Calu3 (cell line): ENCODE measurements around the gene SYNE2. TPM values are rescaled to one million over a fixed set of nuclear protein-coding genes. Genes with fewer than 3 reads are reported as not detected.
A peak's percentile ranks its signal among the peaks of the same experiment; 100 is the strongest.

Experiments used
- BruUV-seq: library from RNA; stranded (reverse); fragments of 400-500 nt; replicated peaks from 2 replicates; lab custom pipeline; 2021; lab: Mats Ljungman, UMichigan
- CTCF ChIA-PET: fragments of 300-600 bp; sonication (Branson Sonifier 250); formaldehyde crosslinking; loops from one replicate; lab custom pipeline; 2022; ENCODE audit warnings: antibody characterized with exemption; lab: Charles Lee
- DNase-seq: peaks from one replicate; pipeline ENCODE4 v3.0.0; 2022
- H3K27ac Mint-ChIP-seq: one replicate; pipeline ENCODE4 v1.8.0; 2022; ENCODE audit warnings: mixed read lengths; ENCODE audit not compliant: unreplicated experiment
- H3K27me3 Mint-ChIP-seq: one replicate; pipeline ENCODE4 v1.8.0; 2022; ENCODE audit warnings: mixed read lengths; ENCODE audit not compliant: unreplicated experiment
- H3K36me3 Mint-ChIP-seq: one replicate; pipeline ENCODE4 v1.8.0; 2022; ENCODE audit warnings: mild to moderate bottlenecking, moderate library complexity, mixed read lengths; ENCODE audit not compliant: insufficient read depth, unreplicated experiment
- H3K4me1 Mint-ChIP-seq: one replicate; pipeline ENCODE4 v1.8.0; 2022; ENCODE audit warnings: mild to moderate bottlenecking, low read depth, mixed read lengths; ENCODE audit not compliant: unreplicated experiment
- H3K4me3 Mint-ChIP-seq: one replicate; pipeline ENCODE4 v1.8.0; 2022; ENCODE audit warnings: mild to moderate bottlenecking, low read depth, moderate library complexity, mixed read lengths; ENCODE audit not compliant: unreplicated experiment
- H3K9me3 Mint-ChIP-seq: one replicate; pipeline ENCODE4 v1.8.0; 2022; ENCODE audit warnings: low read depth, mixed read lengths; ENCODE audit not compliant: unreplicated experiment
- CTCF ChIP-seq: fragments of 200-600 bp; IDR thresholded peaks from one replicate; pipeline ENCODE4 v1.8.0; 2022; ENCODE audit warnings: antibody characterized with exemption; ENCODE audit not compliant: unreplicated experiment
- intact Hi-C: fragments of 100-400 bp; cut with micrococcal nuclease; formaldehyde crosslinking; loops from one replicate; pipeline ENCODE4 v1.10.0; 2022; ENCODE audit not compliant: unreplicated experiment
- total RNA-seq: library from RNA; stranded (reverse); gene quantifications from 2 replicates; pipeline ENCODE4 v1.2.3, GENCODE V29; 2022

Gene SYNE2
- total RNA-seq, 1 experiment from 2014 or later: 171 TPM

- intact Hi-C loops: loop anchor here (5.0 kb wide), 1 partner anchor 43 kb away; no protein-coding TSS in a partner anchor
These were observed 47.1 kb downstream of the SYNE2 start for GRCh38 chr14:63899953-63900352.

GRCh38 chr14:63901434-63902085 lies 48.8 kb downstream of the SYNE2 start:
- H3K4me3 Mint-ChIP-seq: no peak overlapping the region
- H3K9me3 Mint-ChIP-seq: peaks cover 7% of the 10 kb centered on the region
- TF ChIP-seq CTCF: no peak
- CTCF ChIA-PET: interaction anchor here (0.7 kb wide), 1 partner anchor 70 kb away, joined by 3 read pairs; no protein-coding TSS in a partner anchor
- peaks cover 67% of the 10 kb centered on the region for H3K4me1 Mint-ChIP-seq
- no peak for DNase-seq
- H3K27ac Mint-ChIP-seq: no peak overlapping the region
- intact Hi-C loops: no loop called here
- H3K36me3 Mint-ChIP-seq: peaks cover 7% of the 10 kb centered on the region
- no TSS peak for BruUV-seq
- H3K27me3 Mint-ChIP-seq: no peaks in the 10 kb centered on the region

More at GRCh38 chr14:63899953-63900352, 47.1 kb downstream of the SYNE2 start:
- Mint-ChIP-seq H3K4me1 (peaks cover 66% of the 10 kb centered on the region), H3K27me3 (no peaks in the 10 kb centered on the region), H3K9me3 (peaks cover 4% of the 10 kb centered on the region), H3K36me3 (peaks cover 7% of the 10 kb centered on the region), H3K4me3 (no peak overlapping the region), H3K27ac (peak overlapping the region; percentile 3)
- no peak for DNase-seq
- CTCF ChIA-PET: no interaction called here
- no TSS peak for BruUV-seq
- no peak for TF ChIP-seq CTCF

DNA sequence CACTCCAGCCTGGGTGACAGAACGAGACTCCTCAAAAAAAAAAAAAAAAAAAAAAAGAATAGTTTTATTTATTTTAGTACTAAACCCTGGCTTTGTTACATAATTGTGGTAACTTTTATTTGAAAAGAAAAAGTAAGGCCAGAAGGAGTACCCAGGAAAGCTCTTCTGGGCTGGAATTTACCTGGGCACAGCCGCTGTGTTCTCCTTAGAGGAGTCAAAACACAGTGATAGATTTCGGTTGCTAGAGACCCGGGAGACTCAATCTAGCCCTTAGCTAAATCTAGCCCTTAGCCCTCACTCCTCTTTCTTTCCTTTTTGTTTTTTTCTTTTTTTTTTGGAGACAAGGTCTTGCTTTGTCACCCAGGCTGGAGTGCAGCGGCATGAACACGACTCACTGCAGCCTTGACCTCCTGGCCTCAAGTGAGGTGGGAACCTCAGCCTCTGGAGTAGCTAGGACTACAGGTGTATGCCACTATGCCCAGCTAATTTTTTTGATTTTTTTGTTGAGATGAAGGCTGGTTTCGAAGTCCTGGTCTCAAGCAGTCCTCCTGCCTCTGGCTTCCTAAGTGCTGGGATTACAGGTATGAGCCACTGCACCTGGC lies 49.7 kb downstream of the SYNE2 start:
- Mint-ChIP-seq H3K27ac (peak overlapping the region; percentile 25), H3K4me3 (no peak overlapping the region), H3K9me3 (peaks cover 7% of the 10 kb centered on the region), H3K4me1 (peaks cover 67% of the 10 kb centered on the region), H3K27me3 (no peaks in the 10 kb centered on the region), H3K36me3 (peaks cover 7% of the 10 kb centered on the region)
- CTCF ChIA-PET: interaction anchor here (0.7 kb wide), 2 partner anchors 59 to 69 kb away, joined by 3 read pairs; no protein-coding TSS in a partner anchor
- TF ChIP-seq CTCF: no peak
- intact Hi-C loops: no loop called here
- DNase-seq: no peak
- no TSS peak for BruUV-seq

DNA sequence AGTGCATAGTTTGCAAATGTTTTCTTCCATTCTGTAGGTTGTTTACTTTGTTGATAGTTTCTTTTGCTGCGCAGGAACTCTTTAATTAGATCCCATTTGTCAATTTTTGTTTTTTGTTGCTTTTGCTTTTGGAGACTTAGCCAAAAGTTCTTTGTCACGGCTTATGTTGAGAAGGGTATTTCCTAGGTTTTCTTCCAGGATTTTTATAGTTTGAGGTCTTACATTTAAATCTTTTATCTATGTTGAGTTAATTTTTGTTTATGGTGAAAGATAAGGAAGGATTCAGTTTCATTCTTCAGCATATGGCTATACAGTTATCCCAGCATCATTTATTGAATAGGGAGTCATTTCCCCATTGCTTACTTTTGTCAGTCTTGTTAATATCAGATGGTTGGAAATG lies 51.9 kb downstream of the SYNE2 start:
- Mint-ChIP-seq H3K27ac (no peak overlapping the region), H3K9me3 (peaks cover 7% of the 10 kb centered on the region), H3K36me3 (peaks cover 5% of the 10 kb centered on the region), H3K27me3 (no peaks in the 10 kb centered on the region), H3K4me3 (no peak overlapping the region), H3K4me1 (peaks cover 72% of the 10 kb centered on the region)
- no TSS peak for BruUV-seq
- CTCF ChIA-PET: no interaction called here
- DNase-seq: no peak
- TF ChIP-seq CTCF: no peak
- intact Hi-C loops: no loop called here
